K562 (cell line): ENCODE data around the gene KAZN. TPM values are rescaled to one million over a fixed set of nuclear protein-coding genes. Genes with fewer than 3 reads are reported as not detected.

Source experiments
- ATAC-seq: fragments of 200-7000 bp; cut with Tn5 transposase; 3 replicates; pipeline ENCODE4 v1.9.1; 2020; ENCODE audit warnings: moderate library complexity
- BruUV-seq: library from RNA; stranded (reverse); fragments of 400-500 nt; replicated peaks from 2 replicates; lab custom pipeline; 2021; lab: Mats Ljungman, UMichigan
- CTCF ChIA-PET: fragments of 300-600 bp; formaldehyde crosslinking; extraction: SDS; loops from one replicate; lab custom pipeline; 2021; ENCODE audit warnings: low intra/inter-chr PET ratio; lab: Yijun Ruan, JAX
- POLR2A ChIA-PET: fragments of 300-600, 350-650 bp; sonication (Branson Sonifier 250); formaldehyde crosslinking; extraction: SDS; loops from one replicate; lab custom pipeline; 2021; ENCODE audit warnings: antibody characterized with exemption, inconsistent platforms; lab: Yijun Ruan, JAX
- DNase-seq, 4 experiments: peaks; one replicate each; pipeline versions ENCODE4 v3.0.0 to v3.0.0-alpha.2; 2011 to 2018; ENCODE audit warnings: low spot score in 3 of 4, mixed read lengths in 3 of 4; ENCODE audit errors: extremely low read depth in 1 of 4
- FAIRE-seq: peaks from 2 replicates; lab custom pipeline; 2011; peaks lifted over from hg19 to GRCh38; lab: Jason Lieb, UNC
- H2AFZ ChIP-seq: 2 replicates; pipeline ENCODE4 v1.6.0; 2011; ENCODE audit warnings: low read depth, low read length, control low read depth, inconsistent platforms
- H3K27ac ChIP-seq: fragments of 200-600 bp; 3 replicates; pipeline ENCODE4 v1.8.0; 2011; ENCODE audit warnings: low read depth, mild to moderate bottlenecking, control low read depth, inconsistent platforms, low read length, moderate library complexity, mixed read lengths; ENCODE audit errors: extremely low read depth
- H3K27me3 ChIP-seq, 2 experiments: fragments of 300-600 bp in 1 of 2; 2 replicates in 1 of 2; 3 replicates in 1 of 2; pipeline versions ENCODE4 v1.6.0 to v1.8.0; 2011; ENCODE audit warnings: inconsistent platforms in 2 of 2, low read length in 2 of 2, mild to moderate bottlenecking in 1 of 2, mixed read lengths in 1 of 2, moderate library complexity in 1 of 2; ENCODE audit not compliant: control insufficient read depth in 2 of 2, insufficient read depth in 2 of 2
- H3K36me3 ChIP-seq: fragments of 300-600 bp; 3 replicates; pipeline ENCODE4 v1.8.0; 2011; ENCODE audit warnings: mild to moderate bottlenecking, low read length, inconsistent platforms; ENCODE audit not compliant: control insufficient read depth, insufficient read depth
- H3K4me1 ChIP-seq, 2 experiments: fragments of 200-600 bp in 1 of 2; replicated peaks in 1 of 2; 2 replicates in 1 of 2; 3 replicates in 1 of 2; pipeline versions ENCODE4 v1.5.1 to v1.8.0; 2011; ENCODE audit warnings: inconsistent platforms in 2 of 2, low read length in 2 of 2, mild to moderate bottlenecking in 1 of 2, mixed read lengths in 1 of 2, moderate library complexity in 1 of 2; ENCODE audit not compliant: control insufficient read depth in 2 of 2, insufficient read depth in 2 of 2
- H3K4me2 ChIP-seq: 2 replicates; pipeline ENCODE4 v1.6.1; 2011; ENCODE audit warnings: low read length, control low read depth, inconsistent platforms, mixed read lengths; ENCODE audit not compliant: insufficient read depth
- H3K4me3 ChIP-seq: fragments of 200-600 bp; sonication (generic), shearing (Covaris generic); 2 replicates; pipeline ENCODE4 v1.5.1; 2016; ENCODE audit warnings: control low read depth, inconsistent platforms
- H3K79me2 ChIP-seq: fragments of 200-600 bp; 3 replicates; pipeline ENCODE4 v1.8.0; 2011; ENCODE audit warnings: low read length, inconsistent platforms; ENCODE audit not compliant: control insufficient read depth, insufficient read depth
- H3K9ac ChIP-seq, 2 experiments: 2 replicates each; pipeline versions ENCODE4 v1.6.0 to v1.6.1; 2011; ENCODE audit warnings: low read depth in 2 of 2, low read length in 2 of 2, control low read depth in 1 of 2, inconsistent platforms in 1 of 2, mild to moderate bottlenecking in 1 of 2, mixed read lengths in 1 of 2; ENCODE audit not compliant: insufficient read depth in 1 of 2
- H3K9me1 ChIP-seq: one replicate; pipeline ENCODE4 v1.6.0; 2011; ENCODE audit warnings: inconsistent platforms, mild to moderate bottlenecking, low read length, moderate library complexity; ENCODE audit not compliant: control insufficient read depth, insufficient read depth
- H3K9me3 ChIP-seq: replicated peaks from 2 replicates; pipeline ENCODE4 v1.5.1; 2011; ENCODE audit warnings: low read depth, low read length, inconsistent platforms; ENCODE audit not compliant: control insufficient read depth, insufficient read depth
- H4K20me1 ChIP-seq: replicated peaks from 2 replicates; pipeline ENCODE4 v1.6.1; 2011; ENCODE audit warnings: low read length, inconsistent platforms, mixed read lengths; ENCODE audit not compliant: control insufficient read depth, insufficient read depth
- POLR2AphosphoS2 ChIP-seq: IDR thresholded peaks from 2 replicates; pipeline ENCODE4 v1.6.1; 2012; ENCODE audit warnings: low read length, improper control_type of control experiment
- PRDM10 ChIP-seq: fragments of 450-650 bp; IDR thresholded peaks from 2 replicates; pipeline ENCODE4 v1.6.1; 2018; ENCODE audit not compliant: partially characterized antibody
- WGBS: fragments of 100-300 bp; shearing (Covaris generic); methylation state at CpG from one replicate; pipeline ENCODE4 v1.1.6; 2016; ENCODE audit warnings: low coverage, mixed read lengths; ENCODE audit not compliant: insufficient coverage; ENCODE audit errors: missing lambda C conversion rate; 5-methylcytosine and 5-hydroxymethylcytosine counted together
- in situ Hi-C: fragments of 300-500 bp; cut with MboI; formaldehyde crosslinking; loops from 4 replicates; pipeline ENCODE4 v1.15.0; 2018; ENCODE audit warnings: inconsistent platforms, mixed read lengths
- intact Hi-C: fragments of 100-400 bp; cut with micrococcal nuclease; formaldehyde crosslinking; loops from 2 replicates; pipeline ENCODE4 v1.14.2; 2022
- polyA plus RNA-seq, 8 experiments: library from polyadenylated mRNA; depleted of rRNA in 4 of 8; stranded (reverse) in 5 of 8; unstranded in 3 of 8; fragments of >200 nt; fragmentation: Nextera tagmentation in 2 of 8; fragmentation: Illumina TruSeq in 1 of 8; extraction: Ambion mirVana in 2 of 8; extraction: Trizol in 1 of 8; gene quantifications; 2 replicates each; pipeline versions ENCODE4 v1.2.1 to v1.2.3, GENCODE V29; 2011 to 2014; ENCODE audit warnings: inconsistent platforms in 1 of 8, missing spikeins in 1 of 8
- total RNA-seq, 7 experiments: library from RNA; depleted of rRNA in 6 of 7; stranded (reverse); fragments of >200 nt in 6 of 7; fragmentation: Illumina TruSeq in 2 of 7; extraction: Trizol in 2 of 7; gene quantifications; 2 replicates each; pipeline versions ENCODE4 v1.2.1 to v1.2.3, GENCODE V29; 2011 to 2021; ENCODE audit warnings: low replicate concordance in 1 of 7

Gene KAZN
- total and polyA plus RNA-seq, 9 of the 15 experiments (the other 6 are each of a cell fraction or from before 2014, with no cell fraction given): 2.1 to 21.6 (median 5.4) TPM

- TF ChIP-seq POLR2AphosphoS2 (no peak), PRDM10 (no peak)
- Histone ChIP-seq H3K9ac (no peak overlapping the region), H3K4me2 (no peak overlapping the region), H3K27me3 (peaks cover 8 to 19% of the 10 kb centered on the region in 2 experiments), H3K9me3 (no peaks in the 10 kb centered on the region), H4K20me1 (no peaks in the 10 kb centered on the region), H3K36me3 (no peaks in the 10 kb centered on the region), H3K4me3 (no peak overlapping the region), H2AFZ (no peak overlapping the region), H3K4me1 (no peaks in the 10 kb centered on the region), H3K79me2 (no peaks in the 10 kb centered on the region), H3K9me1 (no peaks in the 10 kb centered on the region), H3K27ac (no peak overlapping the region)
- in situ Hi-C loops: no loop called here
- FAIRE-seq (no peak), ATAC-seq (no peak), DNase-seq (no peak)
- WGBS: 16% methylated on average over 3 of the region's 3 CpGs
- CTCF ChIA-PET: no interaction called here
- intact Hi-C loops: loop anchor here (10.0 kb wide), 1 partner anchor 467 kb away; no protein-coding TSS in a partner anchor
- BruUV-seq: no TSS peak
- POLR2A ChIA-PET: interaction anchor here (0.7 kb wide), 1 partner anchor 498 kb away, joined by 4 read pairs; no protein-coding TSS in a partner anchor
Observed at GRCh38 chr1:14578156-14578555, 20.3 kb upstream of the KAZN start.
